Colonic mucosa (tissue), 4 donors: ENCODE measurements around the gene FERMT1. TPM values are rescaled to one million over a fixed set of nuclear protein-coding genes. Genes with fewer than 3 reads are reported as not detected.

Experiments
- DNase-seq: peaks from one replicate; pipeline ENCODE4 v3.0.0-alpha.2; 2020
- H3K27ac ChIP-seq: fragments of 200-600 bp; one replicate; pipeline ENCODE4 v1.8.0; 2021
- H3K27me3 ChIP-seq: fragments of 200-600 bp; one replicate; pipeline ENCODE4 v1.8.0; 2021
- H3K36me3 ChIP-seq: fragments of 200-600 bp; one replicate; pipeline ENCODE4 v1.8.0; 2021
- H3K4me1 ChIP-seq: fragments of 200-600 bp; one replicate; pipeline ENCODE4 v1.8.0; 2021; ENCODE audit warnings: mild to moderate bottlenecking
- H3K4me3 ChIP-seq: fragments of 200-600 bp; one replicate; pipeline ENCODE4 v1.8.0; 2021
- H3K9ac ChIP-seq, 2 donors: one replicate each; pipeline ENCODE4 v1.7.0; 2013; ENCODE audit warnings: control low read depth in 2 of 2, low read depth in 2 of 2, low read length in 2 of 2
- H3K9me3 ChIP-seq: fragments of 200-600 bp; one replicate; pipeline ENCODE4 v1.8.0; 2021
- CTCF ChIP-seq: fragments of 200-600 bp; IDR thresholded peaks from one replicate; pipeline ENCODE4 v1.8.0; 2022; ENCODE audit warnings: antibody characterized with exemption, mild to moderate bottlenecking
- intact Hi-C: fragments of 100-400 bp; cut with DNase I; formaldehyde crosslinking; loops from one replicate; pipeline ENCODE4 v1.14.1; 2022
- total RNA-seq, 2 donors: library from RNA; stranded (reverse); fragmentation: NEBNext Ultra II Directional in 1 of 2; extraction: Animal tissue kit (Norgen Biotek cat#: 25700) in 1 of 2; gene quantifications; one replicate each; pipeline ENCODE4 v1.2.1, GENCODE V29; 2021
- donor health status: healthy.
- donor health status: DM: no; HTN: no; CAD: no.
- donor health status: DM: no; HTN: no; CAD: no.

Gene FERMT1
- total RNA-seq, 2 donors from 2014 or later = 68.8 to 83.9 TPM

- no peaks in the 10 kb centered on the region for H3K36me3 ChIP-seq
- intact Hi-C loops = no loop called here
- TF ChIP-seq CTCF = no peak
Observed at GRCh38 chr20:6099819-6100218, 23.0 kb downstream of the FERMT1 start.

GRCh38 chr20:6095409-6095808, 27.4 kb downstream of the FERMT1 start:
- Histone ChIP-seq H3K4me3 (no peak overlapping the region), H3K9ac (peak overlapping the region in 1 of 2 donors; percentile 63), H3K4me1 (no peaks in the 10 kb centered on the region), H3K36me3 (no peaks in the 10 kb centered on the region), H3K9me3 (no peaks in the 10 kb centered on the region), H3K27me3 (no peaks in the 10 kb centered on the region), H3K27ac (peak overlapping the region; percentile 88)
- no peak for TF ChIP-seq CTCF
- DNase-seq = no peak
- intact Hi-C loops = no loop called here

More at GRCh38 chr20:6099819-6100218, 23.0 kb downstream of the FERMT1 start:
- H3K9me3 ChIP-seq = no peaks in the 10 kb centered on the region
- H3K27me3 ChIP-seq = no peaks in the 10 kb centered on the region
- H3K4me1 ChIP-seq = no peaks in the 10 kb centered on the region
- no peak overlapping the region for H3K27ac ChIP-seq
- no peak overlapping the region for H3K9ac ChIP-seq
- H3K4me3 ChIP-seq = no peak overlapping the region
- DNase-seq = no peak

- intact Hi-C loops = no loop called here
Observed at GRCh38 chr20:6094565-6094964, 28.3 kb downstream of the FERMT1 start.

GRCh38 chr20:6094063-6094462, 28.8 kb downstream of the FERMT1 start:
- Histone ChIP-seq H3K9ac (peak overlapping the region in 1 of 2 donors; percentile 65), H3K36me3 (no peaks in the 10 kb centered on the region), H3K4me1 (no peaks in the 10 kb centered on the region), H3K9me3 (no peaks in the 10 kb centered on the region), H3K27ac (peak overlapping the region; percentile 88), H3K4me3 (no peak overlapping the region), H3K27me3 (no peaks in the 10 kb centered on the region)
- DNase-seq = peak; percentile 65
- no peak for TF ChIP-seq CTCF
- intact Hi-C loops = no loop called here

More at GRCh38 chr20:6094565-6094964, 28.3 kb downstream of the FERMT1 start:
- Histone ChIP-seq H3K27me3 (no peaks in the 10 kb centered on the region), H3K9ac (peak overlapping the region in 1 of 2 donors; percentile 65), H3K36me3 (no peaks in the 10 kb centered on the region), H3K4me3 (no peak overlapping the region), H3K27ac (peak overlapping the region; percentile 88), H3K9me3 (no peaks in the 10 kb centered on the region), H3K4me1 (no peaks in the 10 kb centered on the region)
- no peak for TF ChIP-seq CTCF
- DNase-seq = peak; percentile 28

GRCh38 chr20:6091661-6092060, 31.2 kb downstream of the FERMT1 start:
- no peak overlapping the region for H3K4me3 ChIP-seq
- no peaks in the 10 kb centered on the region for H3K4me1 ChIP-seq
- H3K9ac ChIP-seq = no peak overlapping the region
- TF ChIP-seq CTCF = no peak
- intact Hi-C loops = no loop called here
- DNase-seq = no peak
- H3K36me3 ChIP-seq = peaks cover 6% of the 10 kb centered on the region
- no peaks in the 10 kb centered on the region for H3K27me3 ChIP-seq
- no peak overlapping the region for H3K27ac ChIP-seq
- H3K9me3 ChIP-seq = no peaks in the 10 kb centered on the region
